ENCODE results near the gene PRXL2C. TPM values are rescaled to one million over a fixed set of nuclear protein-coding genes. Genes with fewer than 3 reads are reported as not detected.
A peak's percentile ranks its signal among the peaks of the same experiment; 100 is the strongest.

Gene PRXL2C
- total and polyA plus RNA-seq, 9 of the 15 experiments (the other 6 are each of a cell fraction or from before 2014, with no cell fraction given), result 3.6 to 15.3 (median 10.6) TPM

GRCh38 chr9:96619491-96620180 is 35.5 kb downstream of the PRXL2C start, which contains the start of gene CDC14B (continued):
- no peak for TF ChIP-seq MTF1 (CRISPR knock-in tag; IDR thresholded peaks at IDR 0.05; ENCODE audit: borderline replicate concordance)
- TF ChIP-seq SAFB2 (IDR thresholded peaks at IDR 0.05; ENCODE audit: borderline replicate concordance, low read depth, low read length, severe bottlenecking), result no peak
- TF ChIP-seq ZKSCAN3 (CRISPR knock-in tag; IDR thresholded peaks at IDR 0.05), result no peak
- no peak for TF ChIP-seq BRD4 (IDR thresholded peaks at IDR 0.05)
- TF ChIP-seq ZNF740 (CRISPR knock-in tag; IDR thresholded peaks at IDR 0.05), result no peak
- no peak for TF ChIP-seq ZNF740 (tag; IDR thresholded peaks at IDR 0.05)
- TF ChIP-seq ELK1 (CRISPR knock-in tag; IDR thresholded peaks at IDR 0.05), result no peak
- TF ChIP-seq ZNF316 (IDR thresholded peaks at IDR 0.05), result no peak
- no peak for TF ChIP-seq CBX3 (IDR thresholded peaks at IDR 0.05; ENCODE audit: borderline replicate concordance in 1 of 2, low read length in 2 of 2)
- TF ChIP-seq LEF1 (IDR thresholded peaks at IDR 0.05), result no peak
- TF ChIP-seq KLF10 (CRISPR knock-in tag; IDR thresholded peaks at IDR 0.05), result no peak
- TF ChIP-seq ZNF584 (CRISPR knock-in tag; IDR thresholded peaks at IDR 0.05; ENCODE audit: low read depth), result no peak
- TF ChIP-seq HMGXB4 (CRISPR knock-in tag; IDR thresholded peaks at IDR 0.05), result no peak
- TF ChIP-seq MAZ (CRISPR knock-in tag; conservative IDR thresholded peaks at IDR 0.05 in 1 of 2, IDR thresholded peaks at IDR 0.05 in 1 of 2), result 0 out of 4 replicates have a peak, but pooled peaks of 1 of the 2 experiments have one; percentile 25
- TF ChIP-seq ZNF140 (CRISPR knock-in tag; IDR thresholded peaks at IDR 0.05), result no peak
- TF ChIP-seq ZNF696 (CRISPR knock-in tag; conservative IDR thresholded peaks at IDR 0.05), result no peak
- no peak for TF ChIP-seq EP300 (IDR thresholded peaks at IDR 0.05; ENCODE audit: low read length)
- no peak for TF ChIP-seq NFXL1 (CRISPR knock-in tag; IDR thresholded peaks at IDR 0.05)
- TF ChIP-seq ZNF583 (CRISPR knock-in tag; IDR thresholded peaks at IDR 0.05), result no peak
- peak; percentile 56; the same call in 1 of the 2 replicates for TF ChIP-seq ZBTB33 (CRISPR knock-in tag; IDR thresholded peaks at IDR 0.05)
- TF ChIP-seq RAD21 (CRISPR knock-in tag; conservative IDR thresholded peaks at IDR 0.05 in 1 of 2, IDR thresholded peaks at IDR 0.05 in 1 of 2), result peak in 1 of 2 experiments; percentile 36; a peak in 2 of 4 replicates
- TF ChIP-seq ZNF830 (CRISPR knock-in tag; IDR thresholded peaks at IDR 0.05), result no peak
- TF ChIP-seq SAP30 (IDR thresholded peaks at IDR 0.05; ENCODE audit: borderline replicate concordance, insufficient read depth, low read depth, low read length, poor library complexity, severe bottlenecking), result no peak
